Measurements from ENCODE around the gene MED16.
"Not testable (repeated sequence)": the region's sequence is repeated elsewhere in the genome, so short reads cannot be mapped to it uniquely, and the experiment has no call there.

MED16 gene

GRCh38 chr19:887599-887998, 5.4 kb downstream of the MED16 start:
- no peak for DNase-seq

- no peak for DNase-seq
These were observed 5.9 kb downstream of the MED16 start for GRCh38 chr19:887072-887471.

GRCh38 chr19:885536-886224, 7.3 kb downstream of the MED16 start:
- no peak for DNase-seq

GRCh38 chr19:884420-885211, 8.4 kb downstream of the MED16 start:
- no peak for DNase-seq

GRCh38 chr19:883661-884211, 9.3 kb downstream of the MED16 start:
- DNase-seq: no peak

GRCh38 chr19:882871-883497, 10.0 kb downstream of the MED16 start:
- DNase-seq: no peak

GRCh38 chr19:881385-882071, 11.5 kb downstream of the MED16 start:
- no peak for DNase-seq

- DNase-seq: no peak
These were observed 13.1 kb downstream of the MED16 start for GRCh38 chr19:879711-880438.

GRCh38 chr19:878751-879561, 14.0 kb downstream of the MED16 start:
- not testable (repeated sequence) for DNase-seq

GRCh38 chr19:877992-878660, 14.9 kb downstream of the MED16 start:
- DNase-seq: not testable (repeated sequence)

- DNase-seq: no peak
These were observed 16.1 kb downstream of the MED16 start for GRCh38 chr19:876780-877314.

- no peak for DNase-seq
These were observed 16.9 kb downstream of the MED16 start for GRCh38 chr19:876089-876488.

GRCh38 chr19:875265-875879, 17.6 kb downstream of the MED16 start:
- no peak for DNase-seq

- no peak for DNase-seq
These were observed 19.4 kb downstream of the MED16 start for GRCh38 chr19:873561-874041.

- DNase-seq: no peak
These were observed 19.9 kb downstream of the MED16 start for GRCh38 chr19:873084-873483.

- no peak for DNase-seq
These were observed 20.6 kb downstream of the MED16 start for GRCh38 chr19:872266-872951.

GRCh38 chr19:871446-872265, 21.3 kb downstream of the MED16 start:
- DNase-seq: no peak

GRCh38 chr19:870963-871401, 22.0 kb downstream of the MED16 start:
- no peak for DNase-seq

Measured in NCI-H1930 (cell line).